HUDEP-2 (cell line): Measurements from ENCODE around the gene SCAMP3.
"Not testable (repeated sequence)": the region's sequence is repeated elsewhere in the genome, so short reads cannot be mapped to it uniquely, and the experiment has no call there.

ENCODE experiments used
- DNase-seq, 76 experiments: peaks; one replicate each; lab custom pipeline; 2025; ENCODE audit not compliant: unreplicated experiment in 76 of 76; lab: John Stamatoyannopoulos, UW

The SCAMP3 gene

DNA sequence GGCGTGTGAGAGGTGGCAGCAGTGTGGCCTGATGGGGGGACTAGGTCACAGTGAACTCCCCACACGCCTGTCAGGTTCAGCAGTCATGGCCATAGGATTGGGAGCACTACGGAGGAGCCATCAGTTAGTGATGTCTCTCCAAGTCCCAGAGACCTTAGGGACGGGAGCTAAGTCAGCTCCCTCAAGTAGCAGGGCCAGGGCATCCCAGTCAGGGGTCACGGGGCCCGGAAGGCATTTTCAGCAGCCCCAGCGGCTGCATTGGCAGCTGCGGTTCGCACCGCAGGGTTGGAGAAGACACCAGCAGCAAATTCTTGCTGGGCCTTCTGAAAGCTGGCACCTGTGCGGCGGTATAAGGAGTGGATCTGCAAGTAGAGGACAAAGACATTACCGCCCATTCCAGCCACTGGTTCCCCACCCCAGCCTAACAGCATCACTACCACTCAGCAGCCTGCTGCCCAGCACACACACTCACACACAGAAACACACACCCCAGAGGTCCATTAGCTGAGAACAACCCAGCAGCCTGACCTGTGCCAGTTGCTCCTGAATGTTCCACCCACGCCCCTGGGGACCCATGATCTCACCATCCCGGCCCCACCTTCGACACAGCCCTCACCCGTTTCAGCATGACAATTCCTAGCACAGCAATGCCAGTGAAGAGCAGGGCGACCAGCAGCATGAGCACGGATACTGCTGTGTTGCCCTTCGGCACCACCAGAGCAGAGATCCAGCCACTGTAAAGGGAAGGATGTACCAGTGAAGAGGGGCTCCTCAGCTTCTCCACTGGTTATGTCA lies 5.9 kb downstream of the SCAMP3 start:
- no peak for DNase-seq

DNA sequence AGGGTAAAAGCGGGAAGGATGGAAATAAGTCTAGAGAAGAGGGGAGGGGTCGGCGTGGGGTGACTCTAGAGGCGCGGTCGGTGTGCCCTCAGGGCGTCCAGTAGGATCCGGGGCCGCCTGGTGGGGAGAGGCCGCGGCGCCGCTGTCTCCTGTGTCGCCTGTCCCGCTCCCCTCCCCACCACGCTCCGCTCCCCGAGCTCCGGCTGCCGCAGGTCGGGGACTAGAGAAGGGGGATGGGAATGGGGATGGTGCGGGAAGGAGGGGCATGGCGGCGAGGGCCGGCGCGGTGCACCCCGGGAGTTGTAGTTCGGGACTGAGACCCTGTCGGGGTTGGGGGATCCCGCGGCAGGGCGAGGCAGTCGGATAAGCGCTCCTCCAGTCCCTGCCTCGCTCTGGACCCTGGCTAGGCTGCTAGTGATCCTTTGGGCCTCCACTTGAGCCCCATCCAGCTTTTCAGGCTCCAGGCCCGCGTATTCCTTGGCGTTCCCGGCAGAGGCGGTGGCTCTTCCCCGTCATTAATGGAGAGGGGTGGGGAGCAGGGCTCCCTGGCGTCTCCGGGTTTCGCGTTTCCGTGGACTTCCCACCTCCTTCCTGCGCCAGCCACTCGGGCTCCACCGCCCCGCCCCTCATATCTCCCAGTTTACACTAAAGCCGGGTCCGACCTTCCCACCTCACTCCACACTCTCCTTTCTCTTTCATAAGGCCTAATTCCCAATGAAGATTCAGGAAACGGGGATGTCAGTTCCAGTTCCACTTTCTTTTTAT lies 6.7 kb downstream of the SCAMP3 start, which contains the start of gene ENTREP3:
Gene ENTREP3 (minus strand): TSS at position 241 of the 765 bp plus-strand sequence. CDS start 606 bp downstream, outside the sequence.
- DNase-seq: peak in 57 of 76 experiments; percentile 8 to 74 (median 47)

DNA sequence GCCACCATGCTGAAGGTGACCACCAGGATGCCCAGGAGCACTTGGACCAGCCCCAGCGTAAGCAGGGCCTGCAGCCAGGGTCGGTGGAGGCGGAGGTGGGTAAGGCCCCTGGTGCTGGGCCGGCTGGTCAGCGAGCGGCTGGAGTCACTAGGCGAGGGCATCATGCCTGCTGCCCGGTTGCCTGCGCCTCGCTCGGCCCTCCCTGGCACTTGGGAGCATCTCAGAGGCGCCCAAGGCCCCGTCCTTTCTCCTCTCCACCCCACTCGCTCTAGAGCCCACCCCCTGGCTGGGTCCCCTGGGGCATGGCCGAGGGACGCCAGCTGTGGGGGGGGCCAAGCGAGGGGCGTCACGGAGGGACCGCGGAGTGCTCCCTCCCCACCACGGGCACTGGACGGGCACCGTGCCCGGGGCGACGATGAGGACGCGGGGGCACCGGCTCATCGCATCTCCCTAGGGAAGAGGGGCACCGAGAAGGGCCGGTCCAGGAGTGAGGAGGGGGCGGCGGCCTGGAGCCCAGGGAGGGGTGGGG lies 7.4 kb downstream of the SCAMP3 start:
- DNase-seq: no peak

DNA sequence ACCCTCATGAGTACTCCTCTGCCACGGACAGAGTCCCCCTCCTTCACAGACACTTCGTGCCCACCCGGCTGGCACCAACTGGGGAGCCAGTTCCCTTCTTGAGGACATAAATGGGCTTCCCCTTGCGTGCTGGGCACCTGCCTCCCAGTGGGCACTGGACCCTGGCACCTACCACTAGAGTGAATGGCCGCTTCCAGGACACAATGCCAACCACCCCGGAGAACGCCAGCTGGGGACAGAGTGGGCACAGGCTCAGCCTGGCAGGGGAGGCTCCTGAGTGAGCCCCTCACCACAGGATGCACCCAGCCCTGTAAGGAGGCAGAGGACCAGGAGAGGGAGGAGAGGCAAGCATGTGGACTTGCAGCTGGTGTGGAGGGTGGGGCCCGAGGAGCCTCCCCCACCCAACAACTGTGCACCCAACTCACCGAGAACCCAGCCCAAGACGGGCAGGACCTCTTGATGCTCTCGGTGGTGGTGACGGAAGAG lies 7.9 kb downstream of the SCAMP3 start:
- DNase-seq: peak in 2 of 76 experiments; percentile 7 to 12

DNA sequence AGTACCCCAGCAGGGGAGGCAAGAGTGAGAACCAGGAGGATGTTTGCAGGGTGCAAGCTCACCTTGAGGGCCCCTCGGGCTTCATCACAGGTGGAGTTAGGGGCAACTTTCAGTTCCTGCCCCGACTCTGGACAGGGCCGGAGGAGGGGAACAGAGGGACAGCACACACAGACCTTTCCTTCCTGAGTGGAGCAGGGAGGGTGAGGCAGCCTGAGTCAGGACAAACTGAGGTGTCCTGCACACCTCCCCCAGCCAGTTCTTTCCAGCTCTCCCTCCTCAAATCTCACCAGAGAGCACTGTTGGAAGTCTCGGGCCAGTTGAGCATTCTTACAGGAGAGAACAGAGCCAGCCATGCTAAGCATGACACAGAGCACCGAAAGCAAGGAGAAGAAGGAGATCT lies 8.4 kb downstream of the SCAMP3 start:
- DNase-seq: no peak

DNA sequence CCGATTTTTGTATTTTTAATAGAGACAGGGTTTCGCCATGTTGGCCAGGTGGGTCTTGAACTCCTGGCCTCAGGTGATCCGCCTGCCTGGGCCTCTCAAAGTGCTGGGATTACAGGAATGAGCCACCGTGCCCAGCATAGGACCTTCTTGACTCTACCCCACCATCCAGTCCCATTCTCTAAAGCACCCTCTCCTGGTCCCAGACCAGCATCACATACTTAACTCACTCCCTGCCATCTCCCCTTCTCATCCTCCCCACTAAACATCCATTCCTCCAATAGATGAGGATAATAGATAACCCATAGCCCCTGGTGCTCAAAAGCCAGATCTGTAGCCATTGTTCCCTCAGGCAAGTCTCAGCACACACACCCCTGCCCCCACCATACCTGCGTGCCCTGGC lies 9.0 kb downstream of the SCAMP3 start:
- DNase-seq: no peak

DNA sequence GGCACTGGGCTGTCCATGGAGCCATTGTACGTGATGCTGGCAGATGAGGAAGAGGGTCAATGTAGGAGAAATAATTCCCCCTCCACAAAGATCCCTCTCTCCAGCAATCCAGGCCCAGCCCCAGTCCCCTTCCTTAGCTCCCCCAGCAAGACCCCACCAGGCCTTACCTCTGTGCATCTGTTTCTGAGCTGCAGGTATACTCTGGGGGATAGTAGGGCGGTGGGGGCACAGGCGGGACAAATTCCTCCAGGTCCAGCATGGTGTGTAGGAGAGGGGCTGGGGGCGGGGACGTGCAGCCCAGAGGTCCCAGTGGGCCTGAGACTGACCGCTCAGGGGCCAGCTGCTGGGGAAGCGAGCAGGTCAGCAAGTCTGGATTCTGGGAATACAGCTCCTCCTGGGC lies 10.6 kb downstream of the SCAMP3 start:
- no peak for DNase-seq

DNA sequence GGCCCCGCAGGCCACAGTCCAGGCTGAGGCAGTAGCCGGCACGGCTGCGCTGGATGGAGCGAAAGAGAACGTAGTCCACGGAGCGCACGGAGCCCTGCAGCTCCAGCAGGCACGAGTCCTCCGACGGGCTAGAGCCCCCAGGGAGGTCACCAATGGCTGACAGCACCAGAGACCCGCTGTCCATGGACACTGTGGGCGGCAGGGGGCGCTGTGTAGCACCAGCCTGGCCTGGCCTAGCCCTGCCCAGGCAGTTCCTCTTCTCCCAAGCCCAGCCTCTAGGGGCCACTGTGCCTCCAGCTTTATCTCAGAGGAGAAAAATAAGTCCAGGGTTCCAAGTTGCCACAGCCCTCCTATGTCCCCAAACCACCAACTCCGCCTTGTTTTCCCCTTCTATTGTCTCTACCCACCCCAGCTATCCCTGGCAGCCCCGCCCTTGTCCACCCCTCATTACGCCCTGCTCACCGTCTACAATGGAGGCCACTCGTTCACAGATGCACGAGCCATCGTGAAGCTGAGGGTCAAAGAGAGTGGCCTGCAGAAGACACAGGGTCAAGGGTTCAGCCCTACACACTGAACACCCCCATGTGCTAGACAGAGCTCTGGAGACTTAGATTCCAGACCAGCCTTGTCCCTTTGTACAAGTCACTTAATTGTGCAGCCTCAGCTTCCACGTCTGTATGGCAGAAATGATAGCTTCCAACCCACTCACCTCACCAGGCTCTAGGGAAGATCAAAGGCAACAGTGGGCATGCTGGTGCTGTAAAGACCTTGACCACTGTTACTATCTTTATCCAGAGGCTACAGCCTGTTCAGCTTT lies 11.3 kb downstream of the SCAMP3 start:
- DNase-seq: peak in 73 of 76 experiments; percentile 52 to 95 (median 89)

DNA sequence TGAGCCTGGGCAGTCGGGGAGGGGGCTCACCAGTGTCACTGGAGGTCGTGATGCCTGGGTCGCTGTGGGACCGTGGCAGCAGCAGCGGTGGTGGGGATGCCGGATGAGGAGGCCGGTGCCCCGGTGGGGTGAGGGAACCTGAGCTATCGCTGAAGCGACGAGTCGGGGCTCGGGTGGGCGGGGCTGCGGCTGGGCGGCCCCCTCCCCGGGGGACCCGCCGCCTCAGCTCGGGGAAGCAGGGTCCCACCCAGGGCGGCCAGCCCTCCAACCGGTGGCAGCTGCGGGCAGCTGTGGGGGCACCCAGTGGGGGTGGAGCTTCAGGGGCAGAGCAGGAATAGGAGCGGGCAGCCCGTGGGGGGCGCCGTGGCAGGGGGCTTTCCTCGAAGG lies 11.9 kb downstream of the SCAMP3 start:
- no peak for DNase-seq

DNA sequence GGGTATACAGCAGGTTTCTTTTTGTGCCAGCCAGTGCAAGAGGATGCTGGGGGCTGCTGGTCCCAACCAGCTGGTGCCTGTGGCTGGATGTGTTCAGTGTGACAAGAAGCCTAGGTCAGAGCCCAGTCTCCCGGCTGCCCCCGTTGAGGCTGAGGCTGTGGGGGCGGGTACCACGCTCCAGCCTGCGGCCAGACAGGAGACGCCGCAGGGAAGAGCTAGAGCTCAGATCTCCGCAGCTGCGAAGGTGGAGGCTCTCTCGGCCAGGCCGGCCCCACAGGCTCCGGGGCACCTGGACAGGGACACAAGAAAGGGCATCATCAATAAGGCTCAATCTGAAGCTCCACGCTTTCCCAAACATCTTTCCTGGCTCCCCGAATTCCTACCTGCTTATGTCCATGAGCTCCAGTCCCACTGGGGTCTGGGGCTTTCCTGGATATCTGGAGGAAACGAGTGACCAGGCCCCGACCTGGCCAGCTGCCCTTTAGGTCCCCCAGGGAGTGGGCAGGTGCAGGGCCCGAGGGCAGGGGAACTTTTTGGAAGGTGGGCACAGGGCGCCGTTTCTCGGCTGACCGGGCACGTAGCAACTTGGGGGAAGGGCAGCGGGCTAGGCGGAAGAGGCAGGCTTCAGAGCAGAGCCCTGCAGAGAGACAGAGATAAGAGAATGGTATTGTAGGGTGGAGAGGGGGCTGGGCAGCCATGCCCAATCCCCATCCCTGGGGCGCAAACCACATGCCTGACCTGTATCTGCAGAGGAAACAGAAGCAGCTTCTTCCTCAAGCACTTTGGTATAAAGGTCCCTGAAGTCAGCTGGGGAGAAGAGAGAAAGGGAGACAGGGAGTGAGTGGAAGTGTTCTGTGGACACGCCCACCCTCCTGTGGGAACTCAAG lies 14.2 kb downstream of the SCAMP3 start:
- DNase-seq: peak in 73 of 76 experiments; percentile 34 to 89 (median 78)

DNA sequence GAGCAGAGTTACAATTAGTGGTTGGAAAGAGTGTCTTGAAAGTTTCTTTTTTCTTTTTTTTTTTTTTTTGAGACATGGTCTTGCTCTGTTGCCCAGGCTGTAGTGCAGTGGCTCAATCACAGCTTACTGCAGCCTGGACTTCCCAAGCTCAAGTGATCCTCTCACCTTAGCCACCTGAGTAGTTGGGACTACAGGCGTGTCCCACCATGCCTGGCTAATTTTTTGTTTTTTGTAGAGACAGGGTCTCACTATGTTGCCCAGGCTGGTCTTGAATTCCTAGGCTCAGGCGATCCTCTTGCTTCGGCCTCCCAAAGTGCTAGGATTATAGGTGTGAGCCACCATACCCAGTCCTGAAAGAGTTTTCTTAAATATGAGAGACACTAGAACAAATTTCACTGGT lies 15.4 kb downstream of the SCAMP3 start:
- not testable (repeated sequence) for DNase-seq

DNA sequence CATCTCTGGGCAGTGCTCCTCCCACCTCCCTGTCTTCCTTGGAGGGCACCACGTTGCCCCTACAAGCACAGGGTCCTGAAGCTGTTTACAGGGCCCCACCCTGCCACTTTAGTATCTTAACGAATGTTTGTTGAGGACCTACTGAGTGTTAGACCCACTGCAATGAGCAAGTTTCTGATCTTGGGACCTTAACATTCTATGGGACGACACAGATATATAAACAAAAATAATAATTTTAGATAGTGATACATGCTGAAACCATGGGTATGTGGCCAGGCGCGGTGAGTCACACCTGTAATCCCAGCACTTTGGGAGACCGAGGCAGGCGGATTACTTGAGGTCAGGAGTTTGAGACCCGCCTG lies 17.0 kb downstream of the SCAMP3 start:
- DNase-seq: peak in 1 of 76 experiments; percentile 53

DNA sequence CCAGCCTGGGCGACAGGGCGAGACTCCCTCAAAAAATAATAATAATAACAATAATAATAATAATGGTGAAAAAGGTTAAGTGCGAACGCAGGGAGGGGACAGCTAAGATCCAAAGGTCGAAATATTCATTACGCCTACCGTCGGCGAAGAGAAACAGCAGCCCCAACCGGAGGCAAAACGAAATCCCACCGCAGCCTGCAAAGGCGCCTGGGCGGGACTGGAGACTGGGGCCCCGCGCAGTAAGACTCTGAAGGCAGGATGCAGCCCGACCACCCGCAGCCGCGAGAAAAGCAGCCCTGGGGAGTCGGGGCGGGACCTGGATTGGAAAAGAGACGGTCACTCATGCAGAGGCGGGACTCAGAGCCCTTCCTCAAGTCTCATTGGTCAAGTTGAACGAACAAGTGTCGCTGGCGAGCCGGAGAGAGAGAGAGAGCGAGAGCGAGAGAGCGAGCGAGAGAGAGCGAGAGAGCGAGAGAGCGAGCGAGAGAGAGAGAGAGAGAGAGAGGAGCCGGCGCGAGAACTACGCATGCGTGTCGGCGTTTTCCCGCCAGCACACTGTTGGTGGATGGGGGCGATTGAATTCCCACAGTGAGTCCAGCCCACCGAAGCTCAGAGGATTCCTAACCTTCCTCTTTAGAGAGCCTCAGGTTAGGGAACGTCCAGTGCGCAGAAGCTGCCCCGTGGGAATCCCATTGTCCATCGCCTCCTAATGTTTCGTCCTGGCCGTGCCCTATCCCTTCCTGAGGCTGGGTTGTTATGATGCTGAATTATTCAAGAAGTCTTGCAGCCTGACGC lies 17.6 kb downstream of the SCAMP3 start:
- peak in 75 of 76 experiments; percentile 75 to 99 (median 96) for DNase-seq

DNA sequence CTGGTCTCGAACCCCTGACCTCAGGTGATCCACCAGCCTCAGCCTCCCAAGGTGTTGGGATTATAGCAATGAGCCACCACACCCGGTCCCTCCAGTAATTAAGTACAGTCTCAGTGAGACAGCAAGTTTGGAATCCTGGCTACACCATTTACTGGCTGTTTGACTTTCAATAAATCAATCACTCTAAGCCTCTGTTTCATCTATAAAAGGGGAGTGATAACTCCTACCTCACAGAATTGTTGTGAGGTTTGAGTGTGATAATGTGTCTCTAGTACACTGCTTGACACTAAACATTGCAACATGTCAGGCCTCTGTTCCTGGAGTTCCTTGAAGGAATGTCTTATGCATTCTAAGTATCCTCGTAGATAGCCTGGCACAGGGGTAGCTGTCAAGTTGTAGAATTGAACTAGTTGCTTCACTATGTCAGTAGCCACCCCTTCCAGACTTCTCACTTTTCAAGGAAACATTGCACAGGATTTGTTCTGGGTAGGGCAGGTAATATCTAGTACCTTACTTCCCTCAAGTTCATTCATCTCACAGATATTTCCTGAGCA lies 19.3 kb downstream of the SCAMP3 start:
- no peak for DNase-seq

DNA sequence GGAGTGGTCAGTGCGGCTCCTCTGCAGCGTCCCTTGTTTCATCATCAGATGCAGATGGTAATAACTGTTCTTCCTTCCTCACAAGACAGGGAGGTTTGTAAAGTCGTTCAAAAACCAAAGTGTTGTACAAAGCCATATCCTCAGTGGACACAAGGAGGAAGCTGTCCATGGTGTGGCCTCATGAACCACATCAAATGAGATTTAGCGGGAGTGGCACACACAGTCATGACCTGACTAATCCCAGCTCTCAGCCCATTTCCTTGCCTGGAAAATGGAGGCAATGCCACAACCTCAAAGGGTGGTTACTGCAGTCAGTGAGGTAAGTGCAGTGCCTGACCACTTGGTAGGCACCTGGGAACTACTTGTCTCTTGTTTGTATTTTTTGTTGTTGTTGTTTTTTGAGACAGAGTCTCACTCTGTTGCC lies 20.3 kb downstream of the SCAMP3 start:
- peak in 1 of 76 experiments; percentile 8 for DNase-seq

DNA sequence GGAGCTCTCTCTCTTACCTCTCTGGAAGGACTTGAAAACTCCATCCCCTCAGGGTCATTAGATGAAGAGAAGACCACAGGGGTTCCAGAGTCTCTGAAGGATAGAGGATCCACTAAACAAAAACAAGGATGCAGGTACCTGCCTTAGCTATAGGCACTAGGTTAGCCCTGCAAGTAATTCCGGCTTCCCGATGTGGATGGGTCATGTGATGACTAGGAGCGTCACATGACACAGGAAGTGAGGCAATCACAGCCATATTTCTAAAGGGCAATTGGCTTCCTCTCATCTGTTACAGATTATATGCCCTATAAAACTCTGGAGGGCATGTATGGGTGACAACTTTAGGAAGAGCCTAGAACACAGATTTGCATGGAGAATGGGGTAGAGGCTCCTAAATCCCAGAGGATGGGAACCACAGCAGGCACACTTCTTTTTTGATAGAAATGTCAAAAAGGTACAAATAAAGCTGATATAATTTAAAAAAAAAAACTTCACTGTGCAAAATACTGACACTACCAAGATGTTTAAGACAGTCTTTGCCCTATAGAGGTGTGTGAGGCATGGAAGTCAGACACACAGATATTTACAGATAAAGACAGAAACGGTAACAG lies 21.0 kb downstream of the SCAMP3 start:
- DNase-seq: peak in 65 of 76 experiments; percentile 10 to 79 (median 46)

DNA sequence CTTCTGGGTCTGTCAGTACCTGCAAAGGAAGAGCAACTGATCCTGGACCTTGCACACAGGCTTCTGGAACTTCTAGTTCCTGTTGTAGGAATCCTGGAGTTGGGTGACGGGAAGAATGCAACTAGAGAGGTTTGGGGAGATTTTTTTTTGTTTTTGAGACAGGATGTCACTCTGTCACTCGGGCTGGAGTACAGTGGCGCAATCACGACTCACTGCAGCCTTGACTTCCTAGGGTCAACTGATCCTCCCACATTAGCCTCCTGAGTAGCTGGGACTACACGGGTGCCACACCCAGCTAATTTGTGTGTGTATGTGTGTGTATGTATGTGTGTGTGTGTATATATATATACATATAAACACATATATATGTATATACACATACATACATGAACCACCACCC lies 25.7 kb downstream of the SCAMP3 start:
- no peak for DNase-seq

DNA sequence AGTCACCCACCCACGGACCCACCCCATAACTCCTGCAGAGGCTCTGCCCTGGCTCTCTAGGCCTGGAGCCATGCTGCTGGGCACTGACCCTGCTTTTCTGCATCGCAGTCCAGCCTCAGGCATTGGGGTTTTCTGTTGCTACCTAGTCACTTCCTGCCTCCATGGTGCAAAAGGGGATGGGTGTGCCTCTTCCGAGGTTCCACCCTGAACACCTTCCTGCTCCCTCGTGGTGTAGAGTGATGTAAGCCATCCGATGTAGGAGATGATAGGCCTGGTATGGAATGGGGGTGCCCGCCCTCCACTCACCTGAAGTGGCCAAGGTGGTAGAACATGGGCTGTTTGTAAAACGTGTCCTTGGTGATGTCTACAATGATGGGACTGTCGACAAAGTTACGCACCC lies 26.8 kb downstream of the SCAMP3 start:
- not testable (repeated sequence) for DNase-seq
